Stomach (tissue), 4 donors: ENCODE results near the gene SLC6A15.

Experiments used
- EP300 ChIP-seq: sonication (generic); formaldehyde crosslinking; IDR thresholded peaks from one replicate; pipeline ENCODE4 v1.6.1; 2017; ENCODE audit warnings: antibody characterized with exemption
- POLR2A ChIP-seq, 4 donors: fragments of 450-650 bp; IDR thresholded peaks; one replicate each; pipeline ENCODE4 v1.6.1; 2016; ENCODE audit warnings: antibody characterized with exemption in 4 of 4, control low read depth in 2 of 4, mild to moderate bottlenecking in 1 of 4, moderate library complexity in 1 of 4
- POLR2AphosphoS5 ChIP-seq, 3 donors: sonication (generic); formaldehyde crosslinking; IDR thresholded peaks; one replicate each; pipeline ENCODE4 v1.6.1; 2016; ENCODE audit warnings: antibody characterized with exemption in 3 of 3
- TF ChIP-seq, protein P1 (sequence below), 7 experiments: fragments of 450-650 bp in 4 of 7; fragments of 200-600 bp in 3 of 7; sonication (generic) in 3 of 7; IDR thresholded peaks; one replicate each; pipeline ENCODE4 v1.5.1; 2016 to 2019; ENCODE audit warnings: antibody characterized with exemption in 7 of 7, control low read depth in 2 of 7, mild to moderate bottlenecking in 1 of 7

DNA sequence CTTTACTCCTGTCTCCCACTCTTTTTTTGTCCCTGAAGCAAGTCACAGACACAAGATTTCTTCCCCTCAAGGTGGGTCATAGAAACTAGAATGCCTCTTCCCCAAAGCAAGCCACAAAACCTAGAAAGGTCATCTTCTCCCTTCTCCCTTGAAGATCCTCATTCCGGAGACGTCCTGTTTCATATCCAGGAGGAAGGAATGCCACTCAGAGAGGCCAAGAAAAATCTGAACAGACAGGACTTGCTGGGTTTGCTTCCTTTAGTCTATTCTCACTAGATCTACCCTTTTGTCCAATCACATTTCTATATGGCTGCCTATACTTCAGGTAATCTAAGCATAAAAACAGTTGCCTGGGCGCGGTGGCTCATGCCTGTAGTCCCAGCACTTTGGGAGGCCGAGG, 23.7 kb downstream of the SLC6A15 start:
- TF ChIP-seq POLR2A (IDR thresholded peaks at IDR 0.05) (no peak), POLR2AphosphoS5 (IDR thresholded peaks at IDR 0.05) (no peak), EP300 (no peak)
- TF ChIP-seq, protein P1, sequence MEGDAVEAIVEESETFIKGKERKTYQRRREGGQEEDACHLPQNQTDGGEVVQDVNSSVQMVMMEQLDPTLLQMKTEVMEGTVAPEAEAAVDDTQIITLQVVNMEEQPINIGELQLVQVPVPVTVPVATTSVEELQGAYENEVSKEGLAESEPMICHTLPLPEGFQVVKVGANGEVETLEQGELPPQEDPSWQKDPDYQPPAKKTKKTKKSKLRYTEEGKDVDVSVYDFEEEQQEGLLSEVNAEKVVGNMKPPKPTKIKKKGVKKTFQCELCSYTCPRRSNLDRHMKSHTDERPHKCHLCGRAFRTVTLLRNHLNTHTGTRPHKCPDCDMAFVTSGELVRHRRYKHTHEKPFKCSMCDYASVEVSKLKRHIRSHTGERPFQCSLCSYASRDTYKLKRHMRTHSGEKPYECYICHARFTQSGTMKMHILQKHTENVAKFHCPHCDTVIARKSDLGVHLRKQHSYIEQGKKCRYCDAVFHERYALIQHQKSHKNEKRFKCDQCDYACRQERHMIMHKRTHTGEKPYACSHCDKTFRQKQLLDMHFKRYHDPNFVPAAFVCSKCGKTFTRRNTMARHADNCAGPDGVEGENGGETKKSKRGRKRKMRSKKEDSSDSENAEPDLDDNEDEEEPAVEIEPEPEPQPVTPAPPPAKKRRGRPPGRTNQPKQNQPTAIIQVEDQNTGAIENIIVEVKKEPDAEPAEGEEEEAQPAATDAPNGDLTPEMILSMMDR (IDR thresholded peaks at IDR 0.05), result no peak
